ENCODE results near the gene POU2F1. TPM values are rescaled to one million over a fixed set of nuclear protein-coding genes. Genes with fewer than 3 reads are reported as not detected.

The POU2F1 gene
- total RNA-seq, 2 experiments from 2014 or later = 18.7 to 52.3 TPM

DNA sequence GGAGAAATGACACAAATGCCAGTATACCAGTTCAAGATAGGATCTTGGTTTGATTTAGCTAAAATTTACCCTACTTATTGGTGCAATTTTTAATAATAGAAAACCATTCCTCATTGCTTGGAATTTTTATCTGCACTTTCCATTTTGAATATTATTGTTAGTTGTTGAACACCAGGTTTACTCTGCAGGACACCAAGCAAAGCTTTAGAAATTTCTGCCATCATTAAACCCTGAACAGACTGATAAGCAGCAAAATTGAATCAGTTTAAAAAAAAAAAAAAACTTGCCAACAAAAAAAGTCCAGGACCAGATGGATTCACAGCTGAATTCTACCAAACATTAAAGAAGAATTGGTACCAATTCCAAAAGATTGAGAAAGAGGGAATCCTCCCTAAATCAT, 71.5 kb downstream of the POU2F1 start:
- CTCF ChIA-PET (ENCODE audit: unreplicated experiment) = no interaction called here
- Histone ChIP-seq H3K27ac (ENCODE audit: low read depth, low read length, poor library complexity, severe bottlenecking) (no peak overlapping the region), H3K9me2 (ENCODE audit: insufficient read depth, low read length) (no peaks in the 10 kb centered on the region), H3K79me2 (ENCODE audit: insufficient read depth, low read depth, low read length) (no peaks in the 10 kb centered on the region), H3K4me1 (ENCODE audit: insufficient read depth, low read length, poor library complexity, severe bottlenecking) (no peaks in the 10 kb centered on the region), H3K4me3 (ENCODE audit: low read depth, low read length, poor library complexity, severe bottlenecking) (no peak overlapping the region), H3K36me3 (ENCODE audit: insufficient read depth, low read length) (no peaks in the 10 kb centered on the region), H3K9me3 (ENCODE audit: low read length) (no peaks in the 10 kb centered on the region), H2AFZ (ENCODE audit: low read length) (no peak overlapping the region), H4K20me1 (ENCODE audit: insufficient read depth, low read length) (no peaks in the 10 kb centered on the region), H3K4me2 (ENCODE audit: low read length) (no peak overlapping the region)
- no TSS peak for BruUV-seq (replicated peaks)
- POLR2A ChIA-PET = interaction anchor here (0.6 to 1.9 kb wide), 6 partner anchors 9 to 434 kb away, joined by 3 to 9 read pairs (median 3); no protein-coding TSS in a partner anchor
- no peak for DNase-seq (ENCODE audit: low spot score)
- TF ChIP-seq, protein P1, sequence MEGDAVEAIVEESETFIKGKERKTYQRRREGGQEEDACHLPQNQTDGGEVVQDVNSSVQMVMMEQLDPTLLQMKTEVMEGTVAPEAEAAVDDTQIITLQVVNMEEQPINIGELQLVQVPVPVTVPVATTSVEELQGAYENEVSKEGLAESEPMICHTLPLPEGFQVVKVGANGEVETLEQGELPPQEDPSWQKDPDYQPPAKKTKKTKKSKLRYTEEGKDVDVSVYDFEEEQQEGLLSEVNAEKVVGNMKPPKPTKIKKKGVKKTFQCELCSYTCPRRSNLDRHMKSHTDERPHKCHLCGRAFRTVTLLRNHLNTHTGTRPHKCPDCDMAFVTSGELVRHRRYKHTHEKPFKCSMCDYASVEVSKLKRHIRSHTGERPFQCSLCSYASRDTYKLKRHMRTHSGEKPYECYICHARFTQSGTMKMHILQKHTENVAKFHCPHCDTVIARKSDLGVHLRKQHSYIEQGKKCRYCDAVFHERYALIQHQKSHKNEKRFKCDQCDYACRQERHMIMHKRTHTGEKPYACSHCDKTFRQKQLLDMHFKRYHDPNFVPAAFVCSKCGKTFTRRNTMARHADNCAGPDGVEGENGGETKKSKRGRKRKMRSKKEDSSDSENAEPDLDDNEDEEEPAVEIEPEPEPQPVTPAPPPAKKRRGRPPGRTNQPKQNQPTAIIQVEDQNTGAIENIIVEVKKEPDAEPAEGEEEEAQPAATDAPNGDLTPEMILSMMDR (conservative IDR thresholded peaks at IDR 0.05; ENCODE audit: low read length) = no peak
- intact Hi-C loops (cut with micrococcal nuclease; ENCODE audit: unreplicated experiment) = no loop called here

GRCh38 chr1:167293057-167293456, 72.4 kb downstream of the POU2F1 start:
- no peaks in the 10 kb centered on the region for H4K20me1 ChIP-seq (ENCODE audit: insufficient read depth, low read length)
- H3K36me3 ChIP-seq (ENCODE audit: insufficient read depth, low read length) = no peaks in the 10 kb centered on the region
- DNase-seq (ENCODE audit: low spot score) = no peak
- no peaks in the 10 kb centered on the region for H3K4me1 ChIP-seq (ENCODE audit: insufficient read depth, low read length, poor library complexity, severe bottlenecking)
- H3K4me2 ChIP-seq (ENCODE audit: low read length) = no peak overlapping the region
- H3K79me2 ChIP-seq (ENCODE audit: insufficient read depth, low read depth, low read length) = no peaks in the 10 kb centered on the region
- POLR2A ChIA-PET = interaction anchor here (0.9 kb wide), 1 partner anchor 8 kb away, joined by 3 read pairs; no protein-coding TSS in a partner anchor
- H3K9me3 ChIP-seq (ENCODE audit: low read length) = no peaks in the 10 kb centered on the region
- CTCF ChIA-PET (ENCODE audit: unreplicated experiment) = no interaction called here
- TF ChIP-seq, protein P1 (conservative IDR thresholded peaks at IDR 0.05; ENCODE audit: low read length) = no peak
- no peak for TF ChIP-seq EZH2phosphoT487 (IDR thresholded peaks at IDR 0.05; ENCODE audit: borderline replicate concordance, low read depth, low read length)
- no peak overlapping the region for H3K27ac ChIP-seq (ENCODE audit: low read depth, low read length, poor library complexity, severe bottlenecking)
- BruUV-seq (replicated peaks) = no TSS peak
- H3K4me3 ChIP-seq (ENCODE audit: low read depth, low read length, poor library complexity, severe bottlenecking) = no peak overlapping the region
- H2AFZ ChIP-seq (ENCODE audit: low read length) = no peak overlapping the region
- no peaks in the 10 kb centered on the region for H3K9me2 ChIP-seq (ENCODE audit: insufficient read depth, low read length)
- intact Hi-C loops (cut with micrococcal nuclease; ENCODE audit: unreplicated experiment) = no loop called here

DNA sequence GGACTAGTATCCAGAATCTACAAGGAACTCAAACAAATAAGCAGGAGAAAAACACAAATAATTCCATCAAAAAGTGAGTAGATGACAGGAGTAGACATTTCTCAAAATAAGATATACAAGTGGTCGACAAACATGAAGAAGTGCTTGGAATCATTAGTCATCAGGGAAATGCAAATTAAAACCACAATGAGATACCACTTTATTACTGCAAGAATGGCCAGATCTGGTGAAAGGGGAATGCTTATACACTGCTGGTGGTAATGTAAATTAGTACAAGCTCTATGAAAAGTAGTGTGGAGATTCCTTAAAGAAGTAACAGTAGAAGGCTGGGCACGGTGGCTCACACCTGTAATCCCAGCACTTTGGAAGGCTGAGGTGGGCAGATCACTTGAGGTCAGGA, 73.8 kb downstream of the POU2F1 start:
- intact Hi-C loops (cut with micrococcal nuclease; ENCODE audit: unreplicated experiment) = no loop called here
- TF ChIP-seq EZH2phosphoT487 (IDR thresholded peaks at IDR 0.05; ENCODE audit: borderline replicate concordance, low read depth, low read length) = no peak
- TF ChIP-seq, protein P1 (conservative IDR thresholded peaks at IDR 0.05; ENCODE audit: low read length) = no peak

More for the DNA sequence above, 73.8 kb downstream of the POU2F1 start:
- Histone ChIP-seq H3K27ac (ENCODE audit: low read depth, low read length, poor library complexity, severe bottlenecking) (no peak overlapping the region), H2AFZ (ENCODE audit: low read length) (no peak overlapping the region), H3K4me3 (ENCODE audit: low read depth, low read length, poor library complexity, severe bottlenecking) (no peak overlapping the region), H3K79me2 (ENCODE audit: insufficient read depth, low read depth, low read length) (no peaks in the 10 kb centered on the region), H3K9me2 (ENCODE audit: insufficient read depth, low read length) (no peaks in the 10 kb centered on the region), H3K4me2 (ENCODE audit: low read length) (no peak overlapping the region), H3K36me3 (ENCODE audit: insufficient read depth, low read length) (no peaks in the 10 kb centered on the region), H3K4me1 (ENCODE audit: insufficient read depth, low read length, poor library complexity, severe bottlenecking) (no peaks in the 10 kb centered on the region), H4K20me1 (ENCODE audit: insufficient read depth, low read length) (no peaks in the 10 kb centered on the region), H3K9me3 (ENCODE audit: low read length) (no peaks in the 10 kb centered on the region)
- POLR2A ChIA-PET = interaction anchor here (1.0 to 1.8 kb wide), 2 partner anchors 9 to 14 kb away, joined by 4 to 6 read pairs; no protein-coding TSS in a partner anchor
- BruUV-seq (replicated peaks) = no TSS peak
- CTCF ChIA-PET (ENCODE audit: unreplicated experiment) = no interaction called here
- no peak for DNase-seq (ENCODE audit: low spot score)
